Osteoblast (primary cell): Measurements from ENCODE around the gene SIDT1. TPM values are rescaled to one million over a fixed set of nuclear protein-coding genes. Genes with fewer than 3 reads are reported as not detected.

Experiments
- DNase-seq: peaks from one replicate; pipeline ENCODE4 v3.0.0; 2011; ENCODE audit warnings: low spot score, mixed read lengths; ENCODE audit not compliant: insufficient read length; ENCODE audit errors: missing footprints
- H2AFZ ChIP-seq: 2 replicates; pipeline ENCODE4 v1.6.0; 2011; ENCODE audit warnings: mild to moderate bottlenecking, low read length
- H3K27ac ChIP-seq: 2 replicates; pipeline ENCODE4 v1.5.1; 2011; ENCODE audit warnings: mild to moderate bottlenecking, low read depth, low read length, moderate library complexity
- H3K27me3 ChIP-seq: 2 replicates; pipeline ENCODE4 v1.6.0; 2012; ENCODE audit warnings: mild to moderate bottlenecking, control low read depth, inconsistent platforms, low read length, moderate library complexity; ENCODE audit not compliant: insufficient read depth
- H3K36me3 ChIP-seq: 2 replicates; pipeline ENCODE4 v1.5.1; 2011; ENCODE audit warnings: mild to moderate bottlenecking, low read length, control low read depth, moderate library complexity; ENCODE audit not compliant: insufficient read depth
- H3K4me1 ChIP-seq: 2 replicates; pipeline ENCODE4 v1.5.1; 2011; ENCODE audit warnings: mild to moderate bottlenecking, low read length, control low read depth, moderate library complexity; ENCODE audit not compliant: insufficient read depth
- H3K4me2 ChIP-seq: 2 replicates; pipeline ENCODE4 v1.6.0; 2011; ENCODE audit warnings: mild to moderate bottlenecking, low read length; ENCODE audit not compliant: insufficient read depth
- H3K4me3 ChIP-seq: fragments of 200-600 bp; sonication (generic); 3 replicates; pipeline ENCODE4 v1.5.1; 2012; ENCODE audit warnings: mild to moderate bottlenecking, low read length, inconsistent platforms; ENCODE audit not compliant: insufficient read depth
- H3K79me2 ChIP-seq: 2 replicates; pipeline ENCODE4 v1.6.0; 2012; ENCODE audit warnings: mild to moderate bottlenecking, low read length, control low read depth, inconsistent platforms; ENCODE audit not compliant: insufficient read depth
- H3K9me3 ChIP-seq: 2 replicates; pipeline ENCODE4 v1.5.1; 2011; ENCODE audit warnings: low read depth, low read length, control low read depth
- H4K20me1 ChIP-seq: 2 replicates; pipeline ENCODE4 v1.6.0; 2012; ENCODE audit warnings: mild to moderate bottlenecking, low read length, control low read depth; ENCODE audit not compliant: insufficient read depth
- total RNA-seq: library from RNA; depleted of rRNA; stranded (reverse); fragments of >200 nt; gene quantifications from 2 replicates; pipeline ENCODE4 v1.2.3, GENCODE V29; 2012
- TF ChIP-seq, protein P1 (sequence below): IDR thresholded peaks from 2 replicates; pipeline ENCODE4 v1.5.1; 2011; ENCODE audit warnings: mild to moderate bottlenecking, low read depth, low read length, moderate library complexity; ENCODE audit errors: extremely low read depth

SIDT1 gene
- total RNA-seq, 1 donor: under 0.01 TPM

DNA sequence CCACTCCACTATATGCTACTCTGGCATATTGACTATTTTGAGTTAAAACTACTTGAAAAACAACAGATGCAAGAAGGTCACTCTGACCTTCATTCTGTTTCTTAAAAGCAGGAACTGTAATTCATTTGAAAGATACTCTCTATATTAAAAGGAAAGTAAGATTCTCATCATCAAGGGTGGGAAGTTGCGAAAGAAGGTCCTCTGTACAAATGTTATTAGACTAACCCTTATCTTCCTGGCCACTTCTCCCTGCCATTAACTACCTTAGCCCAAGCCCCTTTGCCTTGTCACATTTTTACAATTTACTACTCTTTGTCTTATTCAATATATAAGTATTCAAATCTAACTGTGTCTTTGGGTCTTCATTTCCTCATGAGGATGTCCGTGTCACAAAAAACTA is 16.1 kb downstream of the SIDT1 start:
- H3K9me3 ChIP-seq: no peaks in the 10 kb centered on the region
- no peaks in the 10 kb centered on the region for H4K20me1 ChIP-seq
- TF ChIP-seq, protein P1, sequence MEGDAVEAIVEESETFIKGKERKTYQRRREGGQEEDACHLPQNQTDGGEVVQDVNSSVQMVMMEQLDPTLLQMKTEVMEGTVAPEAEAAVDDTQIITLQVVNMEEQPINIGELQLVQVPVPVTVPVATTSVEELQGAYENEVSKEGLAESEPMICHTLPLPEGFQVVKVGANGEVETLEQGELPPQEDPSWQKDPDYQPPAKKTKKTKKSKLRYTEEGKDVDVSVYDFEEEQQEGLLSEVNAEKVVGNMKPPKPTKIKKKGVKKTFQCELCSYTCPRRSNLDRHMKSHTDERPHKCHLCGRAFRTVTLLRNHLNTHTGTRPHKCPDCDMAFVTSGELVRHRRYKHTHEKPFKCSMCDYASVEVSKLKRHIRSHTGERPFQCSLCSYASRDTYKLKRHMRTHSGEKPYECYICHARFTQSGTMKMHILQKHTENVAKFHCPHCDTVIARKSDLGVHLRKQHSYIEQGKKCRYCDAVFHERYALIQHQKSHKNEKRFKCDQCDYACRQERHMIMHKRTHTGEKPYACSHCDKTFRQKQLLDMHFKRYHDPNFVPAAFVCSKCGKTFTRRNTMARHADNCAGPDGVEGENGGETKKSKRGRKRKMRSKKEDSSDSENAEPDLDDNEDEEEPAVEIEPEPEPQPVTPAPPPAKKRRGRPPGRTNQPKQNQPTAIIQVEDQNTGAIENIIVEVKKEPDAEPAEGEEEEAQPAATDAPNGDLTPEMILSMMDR: no peak
- H3K36me3 ChIP-seq: no peaks in the 10 kb centered on the region
- no peaks in the 10 kb centered on the region for H3K79me2 ChIP-seq
- no peak overlapping the region for H3K4me2 ChIP-seq
- no peaks in the 10 kb centered on the region for H3K4me1 ChIP-seq
- H3K4me3 ChIP-seq: no peak overlapping the region
- H3K27me3 ChIP-seq: peaks cover 11% of the 10 kb centered on the region
- no peak overlapping the region for H2AFZ ChIP-seq
- H3K27ac ChIP-seq: no peak overlapping the region
- DNase-seq: no peak

GRCh38 chr3:113551820-113552219 is 19.5 kb downstream of the SIDT1 start:
- TF ChIP-seq, protein P1: no peak
- Histone ChIP-seq H4K20me1 (no peaks in the 10 kb centered on the region), H3K4me3 (no peak overlapping the region)

GRCh38 chr3:113552851-113553250 is 20.5 kb downstream of the SIDT1 start:
- H3K36me3 ChIP-seq: no peaks in the 10 kb centered on the region
- H3K27ac ChIP-seq: no peak overlapping the region
- no peaks in the 10 kb centered on the region for H3K9me3 ChIP-seq
- no peaks in the 10 kb centered on the region for H3K4me1 ChIP-seq
- no peak overlapping the region for H3K4me2 ChIP-seq
- no peak for DNase-seq
- TF ChIP-seq, protein P1: no peak
- H4K20me1 ChIP-seq: no peaks in the 10 kb centered on the region
- H3K4me3 ChIP-seq: no peak overlapping the region
- H2AFZ ChIP-seq: no peak overlapping the region
- no peaks in the 10 kb centered on the region for H3K79me2 ChIP-seq
- H3K27me3 ChIP-seq: peaks cover 6% of the 10 kb centered on the region

More at GRCh38 chr3:113551820-113552219, 19.5 kb downstream of the SIDT1 start:
- no peak overlapping the region for H2AFZ ChIP-seq
- H3K36me3 ChIP-seq: no peaks in the 10 kb centered on the region
- no peaks in the 10 kb centered on the region for H3K9me3 ChIP-seq
- H3K79me2 ChIP-seq: no peaks in the 10 kb centered on the region
- H3K4me1 ChIP-seq: no peaks in the 10 kb centered on the region
- DNase-seq: no peak
- peaks cover 6% of the 10 kb centered on the region for H3K27me3 ChIP-seq
- H3K27ac ChIP-seq: no peak overlapping the region
- H3K4me2 ChIP-seq: no peak overlapping the region

DNA sequence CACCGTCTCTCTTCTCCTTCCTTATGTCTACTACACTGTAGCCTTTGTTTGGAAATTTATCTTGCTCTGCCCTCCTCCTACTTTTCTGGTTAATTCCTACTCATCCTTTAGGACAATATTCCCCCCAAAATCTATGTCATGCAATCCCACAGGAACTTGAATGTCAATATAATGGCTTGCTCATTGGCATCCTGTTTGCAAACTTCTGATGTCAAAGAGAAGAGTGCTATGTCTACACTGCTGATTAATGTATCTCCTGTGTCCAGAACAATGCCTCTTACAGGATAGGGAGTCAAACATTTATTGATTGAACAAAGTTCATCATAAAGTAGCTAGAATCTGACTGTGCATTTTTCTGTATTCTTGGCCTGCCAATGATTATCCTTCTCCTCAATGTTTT is 22.8 kb downstream of the SIDT1 start:
- H3K4me1 ChIP-seq: no peaks in the 10 kb centered on the region
- H3K9me3 ChIP-seq: no peaks in the 10 kb centered on the region
- H3K4me3 ChIP-seq: no peak overlapping the region
- H3K79me2 ChIP-seq: no peaks in the 10 kb centered on the region
- TF ChIP-seq, protein P1: no peak
- H3K27ac ChIP-seq: no peak overlapping the region
- H3K4me2 ChIP-seq: no peak overlapping the region
- H3K36me3 ChIP-seq: no peaks in the 10 kb centered on the region
- no peaks in the 10 kb centered on the region for H4K20me1 ChIP-seq
- no peak for DNase-seq
- no peak overlapping the region for H2AFZ ChIP-seq
- H3K27me3 ChIP-seq: peaks cover 5% of the 10 kb centered on the region
